GM23338 (cell line): ENCODE measurements around the gene ODF4. TPM values are rescaled to one million over a fixed set of nuclear protein-coding genes. Genes with fewer than 3 reads are reported as not detected.

Source experiments
- ATAC-seq: fragments of 200-7000 bp; cut with Tn5 transposase; 3 replicates; pipeline ENCODE4 v1.9.1; 2020
- DNase-seq: peaks from one replicate; pipeline ENCODE4 v3.0.0-alpha.2; 2015; ENCODE audit warnings: low spot score
- H2AFZ ChIP-seq: fragments of 200-600 bp; sonication (generic); 2 replicates; pipeline ENCODE4 v1.8.0; 2016; ENCODE audit warnings: antibody characterized with exemption, mild to moderate bottlenecking, moderate library complexity
- H3F3A ChIP-seq: fragments of 200-600 bp; sonication (generic); replicated peaks from 2 replicates; pipeline ENCODE4 v1.8.0; 2017; ENCODE audit warnings: antibody characterized with exemption, mixed run types, low read depth
- H3K27ac ChIP-seq: fragments of 200-600 bp; sonication (generic); 2 replicates; pipeline ENCODE4 v1.6.1; 2016; ENCODE audit warnings: low read depth
- H3K27me3 ChIP-seq: fragments of 200-600 bp; sonication (generic); 2 replicates; pipeline ENCODE4 v1.8.0; 2016; ENCODE audit warnings: mild to moderate bottlenecking, mixed run types, moderate library complexity; ENCODE audit not compliant: insufficient read depth
- H3K36me3 ChIP-seq: fragments of 200-600 bp; sonication (generic); 2 replicates; pipeline ENCODE4 v1.8.0; 2016; ENCODE audit warnings: mild to moderate bottlenecking; ENCODE audit not compliant: insufficient read depth
- H3K4me1 ChIP-seq: fragments of 200-600 bp; sonication (generic); 2 replicates; pipeline ENCODE4 v1.8.0; 2016; ENCODE audit warnings: mild to moderate bottlenecking, moderate library complexity; ENCODE audit not compliant: insufficient read depth
- H3K4me2 ChIP-seq: fragments of 200-600 bp; sonication (generic); 2 replicates; pipeline ENCODE4 v1.7.1; 2017; ENCODE audit warnings: mixed run types
- H3K4me3 ChIP-seq: fragments of 200-600 bp; sonication (generic); 2 replicates; pipeline ENCODE4 v1.6.1; 2016; ENCODE audit warnings: mixed run types
- H3K79me2 ChIP-seq: fragments of 200-600 bp; sonication (generic); replicated peaks from 2 replicates; pipeline ENCODE4 v1.8.0; 2017; ENCODE audit warnings: mild to moderate bottlenecking; ENCODE audit not compliant: insufficient read depth
- H3K9me2 ChIP-seq: fragments of 200-600 bp; sonication (generic); 2 replicates; pipeline ENCODE4 v1.8.0; 2017; ENCODE audit not compliant: insufficient read depth
- H4K20me1 ChIP-seq: fragments of 200-600 bp; sonication (generic); replicated peaks from 2 replicates; pipeline ENCODE4 v1.8.0; 2017; ENCODE audit warnings: mild to moderate bottlenecking; ENCODE audit not compliant: insufficient read depth
- H3K27ac Mint-ChIP-seq: 2 replicates; pipeline ENCODE4 v1.8.0; 2020; ENCODE audit warnings: inconsistent platforms, mild to moderate bottlenecking, moderate library complexity, mixed read lengths
- H3K27me3 Mint-ChIP-seq: 3 replicates; pipeline ENCODE4 v1.8.0; 2022; ENCODE audit warnings: low read depth, mild to moderate bottlenecking, moderate library complexity, mixed read lengths, inconsistent platforms; ENCODE audit not compliant: insufficient read depth, poor library complexity
- H3K36me3 Mint-ChIP-seq: 3 replicates; pipeline ENCODE4 v1.8.0; 2021; ENCODE audit warnings: low read depth, mild to moderate bottlenecking, inconsistent platforms, moderate library complexity, mixed read lengths
- H3K4me1 Mint-ChIP-seq: 3 replicates; pipeline ENCODE4 v1.8.0; 2020; ENCODE audit warnings: mild to moderate bottlenecking, inconsistent platforms, mixed read lengths
- H3K4me3 Mint-ChIP-seq: 3 replicates; pipeline ENCODE4 v1.8.0; 2021; ENCODE audit warnings: moderate library complexity, mild to moderate bottlenecking, inconsistent platforms, mixed read lengths
- H3K9me3 Mint-ChIP-seq: 3 replicates; pipeline ENCODE4 v1.8.0; 2020; ENCODE audit warnings: moderate library complexity, mild to moderate bottlenecking, inconsistent platforms, mixed read lengths
- CREB1 ChIP-seq: fragments of 250-450 bp; sonication (Bioruptor Pico); IDR thresholded peaks from 2 replicates; pipeline ENCODE4 v1.5.0; 2020; ENCODE audit warnings: low read depth, mild to moderate bottlenecking, moderate library complexity
- EZH2 ChIP-seq: fragments of 200-600 bp; sonication (generic); IDR thresholded peaks from one replicate; pipeline ENCODE4 v1.8.0; 2017; ENCODE audit warnings: antibody characterized with exemption, mild to moderate bottlenecking, low read depth; ENCODE audit not compliant: unreplicated experiment
- JUNB ChIP-seq: IDR thresholded peaks from one replicate; pipeline ENCODE4 v1.6.1; 2016; ENCODE audit warnings: antibody characterized with exemption; ENCODE audit not compliant: unreplicated experiment
- NANOG ChIP-seq: IDR thresholded peaks from 2 replicates; pipeline ENCODE4 v1.6.1; 2016; ENCODE audit warnings: antibody characterized with exemption, borderline replicate concordance
- POLR2AphosphoS5 ChIP-seq: IDR thresholded peaks from 2 replicates; pipeline ENCODE4 v1.6.1; 2016; ENCODE audit warnings: antibody characterized with exemption, low read depth
- REST ChIP-seq: IDR thresholded peaks from one replicate; pipeline ENCODE4 v1.6.1; 2018; ENCODE audit warnings: antibody characterized with exemption; ENCODE audit not compliant: unreplicated experiment
- ZNF114 ChIP-seq: fragments of 250-450 bp; sonication (Bioruptor Pico); IDR thresholded peaks from 2 replicates; pipeline ENCODE4 v1.5.0; 2020; ENCODE audit warnings: mild to moderate bottlenecking, moderate library complexity
- ZNF331 ChIP-seq: fragments of 250-450 bp; sonication (Bioruptor Pico); IDR thresholded peaks from 2 replicates; pipeline ENCODE4 v1.5.0; 2020; ENCODE audit warnings: low read depth, mild to moderate bottlenecking, moderate library complexity
- ZNF462 ChIP-seq: fragments of 250-450 bp; sonication (Bioruptor Pico); IDR thresholded peaks from 2 replicates; pipeline ENCODE4 v1.5.0; 2020; ENCODE audit warnings: mild to moderate bottlenecking, moderate library complexity
- polyA plus RNA-seq: library from polyadenylated mRNA; unstranded; fragments of >200 nt; fragmentation: Nextera tagmentation; extraction: Ambion mirVana; gene quantifications from 2 replicates; pipeline ENCODE4 v1.2.1, GENCODE V29; 2016
- total RNA-seq: library from RNA; depleted of rRNA; stranded (reverse); fragments of >200 nt; shearing (Covaris generic); gene quantifications from 2 replicates; pipeline ENCODE4 v1.2.3, GENCODE V29; 2014

ODF4 gene
- total and polyA plus RNA-seq, 2 experiments from 2014 or later: not detected

DNA sequence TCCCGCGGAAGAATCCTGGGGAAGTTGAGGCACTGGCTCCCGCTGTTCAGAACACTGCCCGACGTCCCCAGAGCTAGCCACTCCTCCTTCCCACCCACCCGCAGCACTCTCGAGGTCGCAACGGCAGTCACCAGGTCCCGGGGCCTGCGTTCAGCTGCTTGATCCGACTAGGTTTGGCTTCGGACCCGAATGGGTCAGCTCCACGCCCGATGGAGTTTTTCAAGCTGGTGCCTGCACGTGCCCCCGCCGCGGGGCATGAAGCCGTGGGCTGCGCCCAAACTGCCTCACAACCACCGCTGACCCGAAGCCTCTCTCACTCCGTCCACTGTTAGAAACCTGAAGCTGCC, 12.4 kb upstream of the ODF4 start:
- no peaks in the 10 kb centered on the region for H3F3A ChIP-seq
- H3K27ac ChIP-seq: no peak overlapping the region
- H3K27me3 ChIP-seq: peaks cover 33% of the 10 kb centered on the region
- peaks cover 29% of the 10 kb centered on the region for H3K27me3 Mint-ChIP-seq
- H3K4me3 ChIP-seq: peak overlapping the region; percentile 83
- H3K36me3 Mint-ChIP-seq: no peaks in the 10 kb centered on the region
- TF ChIP-seq CREB1 (CRISPR knock-in tag) (no peak), EZH2 (no peak), ZNF114 (no peak), REST (no peak), ZNF331 (CRISPR knock-in tag) (no peak), NANOG (no peak)
- peaks cover 12% of the 10 kb centered on the region for H3K4me1 Mint-ChIP-seq
- no peak overlapping the region for H3K27ac Mint-ChIP-seq
- DNase-seq (peak; percentile 35), ATAC-seq (peak; percentile 44)
- H3K79me2 ChIP-seq: no peaks in the 10 kb centered on the region
- H2AFZ ChIP-seq: peak overlapping the region; percentile 99
- no peaks in the 10 kb centered on the region for H3K36me3 ChIP-seq
- no peaks in the 10 kb centered on the region for H3K9me2 ChIP-seq
- 0 out of 2 replicates have a peak, but pooled peaks cover 3% of the 10 kb centered on the region for H4K20me1 ChIP-seq
- peaks cover 12% of the 10 kb centered on the region; the same call in 1 of the 2 replicates for H3K4me1 ChIP-seq
- H3K4me2 ChIP-seq: peak overlapping the region; percentile 93
- H3K4me3 Mint-ChIP-seq: peak overlapping the region; percentile 79
- H3K9me3 Mint-ChIP-seq: no peaks in the 10 kb centered on the region

DNA sequence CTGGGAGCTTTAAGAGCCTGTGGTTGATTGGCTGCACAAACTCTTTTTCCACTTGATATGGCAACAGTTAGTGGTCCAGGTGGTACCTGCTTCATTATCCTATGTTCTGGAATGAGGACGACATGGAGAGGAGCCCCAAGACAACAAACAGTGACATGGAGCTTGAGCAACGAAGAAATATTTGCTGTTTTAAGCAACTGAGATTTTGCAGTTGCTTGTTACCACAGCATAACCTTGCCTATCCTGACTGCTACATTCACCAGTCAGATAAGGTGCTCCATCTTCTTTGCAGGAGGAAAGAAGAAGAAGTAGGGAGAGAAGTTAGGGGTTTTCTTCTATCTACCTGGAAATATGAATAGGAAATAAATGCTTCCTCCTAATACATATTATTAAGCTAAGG, 7.5 kb upstream of the ODF4 start:
- peaks cover 12% of the 10 kb centered on the region for H3K27me3 ChIP-seq
- Mint-ChIP-seq H3K36me3 (no peaks in the 10 kb centered on the region), H3K4me3 (no peak overlapping the region), H3K9me3 (no peaks in the 10 kb centered on the region), H3K27ac (no peak overlapping the region), H3K4me1 (peaks cover 3% of the 10 kb centered on the region; the same call in 2 of the 3 replicates), H3K27me3 (peaks cover 19% of the 10 kb centered on the region)
- no peak overlapping the region for H3K4me2 ChIP-seq
- H3K79me2 ChIP-seq: no peaks in the 10 kb centered on the region
- H3K36me3 ChIP-seq: no peaks in the 10 kb centered on the region
- ATAC-seq (no peak), DNase-seq (no peak)
- H3K4me1 ChIP-seq: no peaks in the 10 kb centered on the region
- H3K4me3 ChIP-seq: no peak overlapping the region
- no peaks in the 10 kb centered on the region for H3F3A ChIP-seq
- no peaks in the 10 kb centered on the region for H3K9me2 ChIP-seq
- no peak overlapping the region for H3K27ac ChIP-seq
- H4K20me1 ChIP-seq: 0 out of 2 replicates have a peak, but pooled peaks cover 3% of the 10 kb centered on the region
- no peak overlapping the region for H2AFZ ChIP-seq
- no peak for TF ChIP-seq ZNF462 (CRISPR knock-in tag)
- no peak for TF ChIP-seq REST
- no peak for TF ChIP-seq NANOG
- no peak for TF ChIP-seq JUNB
- no peak for TF ChIP-seq ZNF114
- no peak for TF ChIP-seq POLR2AphosphoS5
